ENCODE results near the gene ADGRG6. TPM values are rescaled to one million over a fixed set of nuclear protein-coding genes. Genes with fewer than 3 reads are reported as not detected.

Gene ADGRG6
- total RNA-seq, 4 donors from 2014 or later, result 22.3 to 56.5 (median 26.0) TPM

GRCh38 chr6:142413111-142413510, 111.3 kb downstream of the ADGRG6 start:
- no peak overlapping the region for H3K27ac ChIP-seq
- no peak overlapping the region for H3K4me3 ChIP-seq
- H3K36me3 ChIP-seq, result peaks cover 0 to 55% (median 0%) of the 10 kb centered on the region in 3 donors
- no peaks in the 10 kb centered on the region for H3K27me3 ChIP-seq
- intact Hi-C loops (cut with DNase I), result no loop called here
- no peak for TF ChIP-seq CTCF (IDR thresholded peaks at IDR 0.05)
- TF ChIP-seq POLR2A (IDR thresholded peaks at IDR 0.05), result no peak
- H3K4me1 ChIP-seq, result peaks cover 0 to 14% (median 0%) of the 10 kb centered on the region in 3 donors
- no peak for DNase-seq
- H3K9me3 ChIP-seq, result no peaks in the 10 kb centered on the region

- intact Hi-C loops (cut with DNase I), result no loop called here
- H3K4me1 ChIP-seq, result peaks cover 0 to 14% (median 0%) of the 10 kb centered on the region in 3 donors
Observed at GRCh38 chr6:142414462-142415250, 112.8 kb downstream of the ADGRG6 start.

GRCh38 chr6:142416179-142416578, 114.4 kb downstream of the ADGRG6 start:
- no peak for DNase-seq
- peaks cover 0 to 14% (median 0%) of the 10 kb centered on the region in 3 donors for H3K4me1 ChIP-seq
- intact Hi-C loops (cut with DNase I), result no loop called here
- WGBS, 2 donors, result 42 to 47% methylated on average over 3 of the region's 3 CpGs
- H3K4me3 ChIP-seq, result no peak overlapping the region
- H3K36me3 ChIP-seq, result peaks cover 0 to 66% (median 0%) of the 10 kb centered on the region in 3 donors
- TF ChIP-seq CTCF (IDR thresholded peaks at IDR 0.05), result no peak
- no peak for TF ChIP-seq POLR2A (IDR thresholded peaks at IDR 0.05)
- no peak overlapping the region for H3K27ac ChIP-seq
- no peaks in the 10 kb centered on the region for H3K27me3 ChIP-seq
- no peaks in the 10 kb centered on the region for H3K9me3 ChIP-seq

More at GRCh38 chr6:142414462-142415250, 112.8 kb downstream of the ADGRG6 start:
- no peak for TF ChIP-seq POLR2A (IDR thresholded peaks at IDR 0.05)
- TF ChIP-seq CTCF (IDR thresholded peaks at IDR 0.05), result no peak
- no peak overlapping the region for H3K27ac ChIP-seq
- 81 to 86% methylated on average over 8 of the region's 8 CpGs for WGBS, 2 donors
- DNase-seq, result no peak
- H3K9me3 ChIP-seq, result no peaks in the 10 kb centered on the region
- H3K4me3 ChIP-seq, result no peak overlapping the region
- H3K36me3 ChIP-seq, result peaks cover 0 to 58% (median 0%) of the 10 kb centered on the region in 3 donors
- no peaks in the 10 kb centered on the region for H3K27me3 ChIP-seq

GRCh38 chr6:142416686-142417085, 114.9 kb downstream of the ADGRG6 start:
- Histone ChIP-seq H3K27ac (no peak overlapping the region), H3K4me1 (peaks cover 0 to 14% (median 0%) of the 10 kb centered on the region in 3 donors), H3K4me3 (no peak overlapping the region), H3K36me3 (peaks cover 0 to 63% (median 0%) of the 10 kb centered on the region in 3 donors), H3K27me3 (no peaks in the 10 kb centered on the region), H3K9me3 (no peaks in the 10 kb centered on the region)
- DNase-seq, result no peak
- intact Hi-C loops (cut with DNase I), result no loop called here
- TF ChIP-seq CTCF (IDR thresholded peaks at IDR 0.05) (no peak), POLR2A (IDR thresholded peaks at IDR 0.05) (no peak)

- H3K27me3 ChIP-seq, result no peaks in the 10 kb centered on the region
- intact Hi-C loops (cut with DNase I), result no loop called here
- no peak overlapping the region for H3K4me3 ChIP-seq
- H3K27ac ChIP-seq, result no peak overlapping the region
- peaks cover 0 to 63% (median 0%) of the 10 kb centered on the region in 3 donors for H3K36me3 ChIP-seq
- peaks cover 0 to 14% (median 0%) of the 10 kb centered on the region in 3 donors for H3K4me1 ChIP-seq
- no peak for DNase-seq
- H3K9me3 ChIP-seq, result no peaks in the 10 kb centered on the region
- no peak for TF ChIP-seq CTCF (IDR thresholded peaks at IDR 0.05)
- no peak for TF ChIP-seq POLR2A (IDR thresholded peaks at IDR 0.05)
- 68 to 79% methylated on average over 1 of the region's 1 CpG for WGBS, 2 donors
Observed at GRCh38 chr6:142417331-142417750, 115.5 kb downstream of the ADGRG6 start.

Data from esophagus squamous epithelium (tissue), 5 donors.